Measurements from ENCODE around the gene AKAP1. TPM values are rescaled to one million over a fixed set of nuclear protein-coding genes. Genes with fewer than 3 reads are reported as not detected.
A peak's percentile ranks its signal among the peaks of the same experiment; 100 is the strongest.

The AKAP1 gene
- total and polyA plus RNA-seq, 9 of the 15 experiments (the other 6 are each of a cell fraction or from before 2014, with no cell fraction given) = 12.9 to 63.8 (median 36.4) TPM

DNA sequence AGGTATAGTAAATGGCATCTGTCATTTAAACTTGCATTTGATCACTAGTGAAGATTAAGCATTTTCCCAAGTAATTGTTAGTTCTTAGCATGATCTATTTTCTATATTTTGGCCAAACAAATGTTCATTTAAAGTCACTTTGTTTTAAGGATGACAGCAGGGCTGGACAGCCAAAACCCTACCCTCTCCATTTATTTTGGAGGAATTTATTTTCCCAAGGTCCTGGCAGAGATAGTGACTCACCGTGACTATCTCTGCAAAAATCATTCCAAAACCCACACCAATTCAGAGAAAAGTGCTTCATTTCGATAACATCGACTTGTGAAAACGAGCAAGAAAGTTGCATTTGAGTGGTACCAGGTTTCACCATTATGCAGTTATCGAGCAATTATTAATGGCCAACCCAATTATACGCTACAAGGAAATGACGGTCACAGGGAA lies 665 bp upstream of the AKAP1 start:
- peaks cover 47% of the 10 kb centered on the region for H3K79me2 ChIP-seq (ENCODE audit: control insufficient read depth, insufficient read depth, low read length)
- H3K27me3 ChIP-seq (ENCODE audit: control insufficient read depth in 2 of 2, insufficient read depth in 2 of 2, low read length in 2 of 2) = no peaks in the 10 kb centered on the region
- H3K9me1 ChIP-seq (ENCODE audit: control insufficient read depth, insufficient read depth, low read length) = no peaks in the 10 kb centered on the region
- peaks cover 24 to 31% of the 10 kb centered on the region in 2 experiments; a peak in 4 of 5 replicates for H3K4me1 ChIP-seq (replicated peaks in 1 of 2; ENCODE audit: control insufficient read depth in 2 of 2, insufficient read depth in 2 of 2, low read length in 2 of 2)
- peaks cover 24% of the 10 kb centered on the region for H4K20me1 ChIP-seq (replicated peaks; ENCODE audit: control insufficient read depth, insufficient read depth, low read length)
- peaks cover 12% of the 10 kb centered on the region; the same call in 2 of the 3 replicates for H3K36me3 ChIP-seq (ENCODE audit: control insufficient read depth, insufficient read depth, low read length)
- peak overlapping the region; percentile 61 for H3K4me3 ChIP-seq
- ChIA-PET CTCF (ENCODE audit: low intra/inter-chr PET ratio) (no interaction called here), POLR2A (interaction anchor here (0.6 to 1.9 kb wide), 12 partner anchors 10 to 171 kb away, joined by 3 to 7 read pairs (median 4); partner anchors contain the start of gene TRIM25)
- peak overlapping the region; percentile 90 to 100 for H3K9ac ChIP-seq (ENCODE audit: insufficient read depth in 1 of 2, low read depth in 2 of 2, low read length in 2 of 2)
- FAIRE-seq = peak; percentile 84
- intact Hi-C loops (cut with micrococcal nuclease) (no loop called here), in situ Hi-C loops (cut with MboI) (no loop called here)
- DNase-seq (ENCODE audit: extremely low read depth in 1 of 4, low spot score in 3 of 4) = no peak
- TSS peak; percentile 84 for BruUV-seq (replicated peaks)
- ATAC-seq = peak; percentile 32; the same call in 2 of the 3 replicates
- peak overlapping the region; percentile 94 for H3K4me2 ChIP-seq (ENCODE audit: insufficient read depth, low read length)
- H2AFZ ChIP-seq (ENCODE audit: low read depth, low read length) = peak overlapping the region; percentile 98
- H3K9me3 ChIP-seq (replicated peaks; ENCODE audit: control insufficient read depth, insufficient read depth, low read depth, low read length) = no peaks in the 10 kb centered on the region
- WGBS (ENCODE audit: insufficient coverage, low coverage, missing lambda C conversion rate) = 0% methylated on average over 7 of the region's 7 CpGs
- H3K27ac ChIP-seq (ENCODE audit: extremely low read depth, low read depth, low read length) = peak overlapping the region; percentile 83
- peak in 1 of 2 experiments; percentile 14; a peak in 1 of 4 replicates for TF ChIP-seq FOXK2 (conservative IDR thresholded peaks at IDR 0.05 in 1 of 2, IDR thresholded peaks at IDR 0.05 in 1 of 2; ENCODE audit: low read depth in 2 of 2)
- TF ChIP-seq NFIC (IDR thresholded peaks at IDR 0.05) = peak; percentile 91
- no peak for TF ChIP-seq MITF (IDR thresholded peaks at IDR 0.05)
- peak in 1 of 2 experiments; percentile 80; a peak in 1 of 4 replicates for TF ChIP-seq ARNT (IDR thresholded peaks at IDR 0.05)
- TF ChIP-seq CBX1 (IDR thresholded peaks at IDR 0.05; ENCODE audit: low read depth) = no peak
- TF ChIP-seq ZNF589 (CRISPR knock-in tag; IDR thresholded peaks at IDR 0.05; ENCODE audit: low read depth) = peak; percentile 30; the same call in 1 of the 2 replicates
- TF ChIP-seq ZNF224 (CRISPR knock-in tag; IDR thresholded peaks at IDR 0.05) = 0 out of 2 replicates have a peak, but pooled peaks have one; percentile 29
- no peak for TF ChIP-seq ZNF75A (CRISPR knock-in tag; IDR thresholded peaks at IDR 0.05)
- TF ChIP-seq, protein P1, sequence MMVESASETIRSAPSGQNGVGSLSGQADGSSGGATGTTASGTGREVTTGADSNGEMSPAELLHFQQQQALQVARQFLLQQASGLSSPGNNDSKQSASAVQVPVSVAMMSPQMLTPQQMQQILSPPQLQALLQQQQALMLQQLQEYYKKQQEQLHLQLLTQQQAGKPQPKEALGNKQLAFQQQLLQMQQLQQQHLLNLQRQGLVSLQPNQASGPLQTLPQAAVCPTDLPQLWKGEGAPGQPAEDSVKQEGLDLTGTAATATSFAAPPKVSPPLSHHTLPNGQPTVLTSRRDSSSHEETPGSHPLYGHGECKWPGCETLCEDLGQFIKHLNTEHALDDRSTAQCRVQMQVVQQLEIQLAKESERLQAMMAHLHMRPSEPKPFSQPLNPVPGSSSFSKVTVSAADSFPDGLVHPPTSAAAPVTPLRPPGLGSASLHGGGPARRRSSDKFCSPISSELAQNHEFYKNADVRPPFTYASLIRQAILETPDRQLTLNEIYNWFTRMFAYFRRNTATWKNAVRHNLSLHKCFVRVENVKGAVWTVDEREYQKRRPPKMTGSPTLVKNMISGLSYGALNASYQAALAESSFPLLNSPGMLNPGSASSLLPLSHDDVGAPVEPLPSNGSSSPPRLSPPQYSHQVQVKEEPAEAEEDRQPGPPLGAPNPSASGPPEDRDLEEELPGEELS (CRISPR knock-in tag; IDR thresholded peaks at IDR 0.05; ENCODE audit: borderline replicate concordance) = 0 out of 2 replicates have a peak, but pooled peaks have one; percentile 50
- TF ChIP-seq BRD9 (IDR thresholded peaks at IDR 0.05; ENCODE audit: low read depth, partially characterized antibody) = peak; percentile 21
- 0 out of 2 replicates have a peak, but pooled peaks have one; percentile 30 for TF ChIP-seq LCOR (CRISPR knock-in tag; IDR thresholded peaks at IDR 0.05)
- TF ChIP-seq GTF2E2 (tag; IDR thresholded peaks at IDR 0.05) = peak; percentile 33; the same call in 1 of the 2 replicates
- no peak for TF ChIP-seq GTF2A2 (tag; IDR thresholded peaks at IDR 0.05)
- TF ChIP-seq NFRKB (IDR thresholded peaks at IDR 0.05; ENCODE audit: low read depth) = peak; percentile 33; the same call in 1 of the 2 replicates
- TF ChIP-seq SRF (CRISPR knock-in tag; IDR thresholded peaks at IDR 0.05) = 0 out of 4 replicates have a peak, but pooled peaks of 1 of the 2 experiments have one; percentile 57
- TF ChIP-seq IRF1 (CRISPR knock-in tag; IDR thresholded peaks at IDR 0.05; ENCODE audit: borderline replicate concordance) = 0 out of 2 replicates have a peak, but pooled peaks have one; percentile 39
- peak; percentile 82 for TF ChIP-seq DPF2 (IDR thresholded peaks at IDR 0.05)
- no peak for TF ChIP-seq RBM34 (IDR thresholded peaks at IDR 0.05; ENCODE audit: borderline replicate concordance, insufficient read depth, low read length)
- no peak for TF ChIP-seq CEBPB (tag; IDR thresholded peaks at IDR 0.05)
- peak; percentile 33; the same call in 1 of the 2 replicates for TF ChIP-seq GATA2 (CRISPR knock-in tag; IDR thresholded peaks at IDR 0.05)

Measured in K562 (cell line).